Lung (tissue), 12 donors: ENCODE results near the gene YWHAG. TPM values are rescaled to one million over a fixed set of nuclear protein-coding genes. Genes with fewer than 3 reads are reported as not detected.
"Not testable (repeated sequence)": the region's sequence is repeated elsewhere in the genome, so short reads cannot be mapped to it uniquely, and the experiment has no call there.

Experiments
- ATAC-seq: fragments of 200-7000 bp; cut with Tn5 transposase; one replicate; pipeline ENCODE4 v1.9.1; 2020; ENCODE audit warnings: moderate number of reproducible peaks; ENCODE audit not compliant: insufficient read depth, low FRiP score
- DNase-seq, 3 donors: peaks; one replicate each; pipeline ENCODE4 v3.0.0-alpha.2; 2013 to 2017
- H3K27ac ChIP-seq, 2 donors: one replicate each; pipeline ENCODE4 v1.5.1; 2013; ENCODE audit warnings: mild to moderate bottlenecking in 2 of 2, moderate library complexity in 2 of 2, control low read depth in 1 of 2, inconsistent platforms in 1 of 2, low read depth in 1 of 2, low read length in 1 of 2
- H3K27me3 ChIP-seq, 3 donors: one replicate each; pipeline ENCODE4 v1.5.1; 2013; ENCODE audit warnings: low read length in 2 of 3; ENCODE audit not compliant: control insufficient read depth in 3 of 3, insufficient read depth in 3 of 3
- H3K36me3 ChIP-seq, 4 donors: one replicate each; pipeline ENCODE4 v1.5.1; 2013; ENCODE audit warnings: low read length in 4 of 4, mild to moderate bottlenecking in 1 of 4, moderate library complexity in 1 of 4; ENCODE audit not compliant: control insufficient read depth in 4 of 4, insufficient read depth in 4 of 4
- H3K4me1 ChIP-seq, 5 donors: one replicate each; pipeline ENCODE4 v1.5.1; 2013; ENCODE audit warnings: low read length in 5 of 5, mild to moderate bottlenecking in 2 of 5, moderate library complexity in 1 of 5; ENCODE audit not compliant: control insufficient read depth in 5 of 5, insufficient read depth in 5 of 5
- H3K4me3 ChIP-seq: one replicate; pipeline ENCODE4 v1.5.1; 2013; ENCODE audit warnings: mild to moderate bottlenecking, control low read depth, moderate library complexity
- H3K9ac ChIP-seq, 2 donors: one replicate each; pipeline ENCODE4 v1.5.1; 2013; ENCODE audit warnings: low read length in 2 of 2, control low read depth in 1 of 2; ENCODE audit not compliant: insufficient read depth in 1 of 2
- H3K9me3 ChIP-seq, 4 donors: one replicate each; pipeline ENCODE4 v1.5.1; 2013; ENCODE audit warnings: low read length in 3 of 4, mild to moderate bottlenecking in 1 of 4, moderate library complexity in 1 of 4; ENCODE audit not compliant: control insufficient read depth in 4 of 4, insufficient read depth in 3 of 4
- WGBS, 2 donors: extraction: QIAGEN DNeasy Blood & Tissue Kit; methylation state at CpG; one replicate each; pipeline ENCODE4 v1.1.7; 2013; 5-methylcytosine and 5-hydroxymethylcytosine counted together
- polyA plus RNA-seq, 2 donors: library from polyadenylated mRNA; stranded (reverse); fragments of 200-250 nt; gene quantifications; one replicate each; pipeline ENCODE4 v1.2.1, GENCODE V29; 2013
- total RNA-seq, 2 donors: library from RNA; depleted of rRNA in 1 of 2; stranded (reverse); fragments of >200 nt in 1 of 2; gene quantifications; one replicate each; pipeline ENCODE4 v1.2.1, GENCODE V29; 2014 to 2021
- TF ChIP-seq, protein P1 (sequence below): IDR thresholded peaks from 2 replicates; pipeline ENCODE4 v1.5.1; 2012; ENCODE audit warnings: mild to moderate bottlenecking; ENCODE audit errors: control extremely low read depth, extremely low read depth
- donor health status: control.
- donor health status: control.
- donor health status: Bipolar disorder and iron deficiency.
- donor health status: healthy.
- donor health status: DM: yes; HTN: yes; CAD: no.

YWHAG gene
- total and polyA plus RNA-seq, 4 donors: 34.3 to 123 (median 82.9) TPM

DNA sequence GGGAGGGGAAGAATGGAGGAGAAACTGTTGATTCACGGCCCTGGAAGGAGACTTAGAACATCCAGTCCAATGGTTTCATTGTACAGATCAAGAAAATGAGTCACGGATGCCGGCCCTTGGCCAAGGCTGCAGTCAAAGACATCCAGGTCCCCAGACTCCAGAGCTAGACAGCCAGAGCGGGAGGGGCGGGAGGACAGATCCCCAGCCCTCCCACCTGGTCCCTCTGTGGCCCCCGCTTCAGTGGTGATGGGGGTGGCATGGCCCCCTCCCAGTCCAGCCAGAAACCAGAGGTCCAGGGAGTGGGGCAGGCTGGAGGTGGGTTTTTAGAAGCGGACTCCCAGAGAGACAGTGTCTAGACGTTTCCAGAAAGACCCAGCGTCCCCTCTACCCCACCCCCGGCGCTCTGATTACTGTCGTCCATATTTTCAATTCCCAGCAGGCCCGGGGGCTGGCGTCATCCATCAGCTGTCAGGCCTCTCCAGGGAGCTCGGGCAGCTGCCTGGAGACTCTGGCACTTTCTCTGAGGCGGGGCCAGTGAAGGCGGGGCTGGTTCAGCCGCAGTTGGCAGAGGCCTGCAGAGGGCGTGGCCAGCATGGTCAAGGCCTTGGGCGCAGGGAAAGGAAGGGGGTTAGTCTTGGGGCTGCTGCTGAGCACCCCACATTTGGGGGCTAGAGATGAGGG, 64.3 kb downstream of the YWHAG start:
- peak; percentile 84 for ATAC-seq
- no peak overlapping the region for H3K9ac ChIP-seq
- peak; percentile 97 to 98 (median 97) for DNase-seq
- H3K27me3 ChIP-seq: no peaks in the 10 kb centered on the region
- no peaks in the 10 kb centered on the region for H3K9me3 ChIP-seq
- no peak overlapping the region for H3K4me3 ChIP-seq
- H3K36me3 ChIP-seq: no peaks in the 10 kb centered on the region
- H3K4me1 ChIP-seq: peaks cover 0 to 23% (median 8%) of the 10 kb centered on the region in 5 donors
- H3K27ac ChIP-seq: peak overlapping the region; percentile 82 to 94
- TF ChIP-seq, protein P1, sequence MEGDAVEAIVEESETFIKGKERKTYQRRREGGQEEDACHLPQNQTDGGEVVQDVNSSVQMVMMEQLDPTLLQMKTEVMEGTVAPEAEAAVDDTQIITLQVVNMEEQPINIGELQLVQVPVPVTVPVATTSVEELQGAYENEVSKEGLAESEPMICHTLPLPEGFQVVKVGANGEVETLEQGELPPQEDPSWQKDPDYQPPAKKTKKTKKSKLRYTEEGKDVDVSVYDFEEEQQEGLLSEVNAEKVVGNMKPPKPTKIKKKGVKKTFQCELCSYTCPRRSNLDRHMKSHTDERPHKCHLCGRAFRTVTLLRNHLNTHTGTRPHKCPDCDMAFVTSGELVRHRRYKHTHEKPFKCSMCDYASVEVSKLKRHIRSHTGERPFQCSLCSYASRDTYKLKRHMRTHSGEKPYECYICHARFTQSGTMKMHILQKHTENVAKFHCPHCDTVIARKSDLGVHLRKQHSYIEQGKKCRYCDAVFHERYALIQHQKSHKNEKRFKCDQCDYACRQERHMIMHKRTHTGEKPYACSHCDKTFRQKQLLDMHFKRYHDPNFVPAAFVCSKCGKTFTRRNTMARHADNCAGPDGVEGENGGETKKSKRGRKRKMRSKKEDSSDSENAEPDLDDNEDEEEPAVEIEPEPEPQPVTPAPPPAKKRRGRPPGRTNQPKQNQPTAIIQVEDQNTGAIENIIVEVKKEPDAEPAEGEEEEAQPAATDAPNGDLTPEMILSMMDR: no peak
- 31 to 36% methylated on average over 20 of the region's 20 CpGs for WGBS, 2 donors

DNA sequence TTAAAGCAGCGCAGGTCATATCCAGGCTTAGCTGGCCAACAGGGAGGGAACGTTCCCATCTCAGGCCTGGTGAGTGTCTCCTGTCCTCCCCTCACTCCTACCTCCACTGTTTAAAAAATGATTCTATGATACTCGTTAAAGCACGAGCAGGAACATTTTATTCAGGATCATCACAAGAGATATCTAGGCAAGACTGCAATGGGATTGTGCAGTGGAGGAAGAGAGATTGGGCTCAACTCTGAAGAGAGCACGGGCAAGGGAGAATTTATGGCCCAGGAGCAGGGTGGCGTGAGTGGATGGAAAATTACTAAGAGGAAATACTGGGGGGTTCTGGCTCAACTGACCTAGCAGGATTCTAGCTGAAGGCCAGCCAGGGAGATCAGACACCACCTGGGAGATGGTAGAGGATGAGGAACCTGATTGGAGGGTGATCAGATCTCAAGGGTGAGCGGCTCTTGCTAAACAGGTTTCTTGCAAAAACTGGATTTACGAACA, 65.3 kb downstream of the YWHAG start:
- DNase-seq: no peak
- H3K36me3 ChIP-seq: no peaks in the 10 kb centered on the region
- WGBS, 2 donors: 72 to 87% methylated on average over 8 of the region's 8 CpGs
- H3K9me3 ChIP-seq: no peaks in the 10 kb centered on the region
- no peak overlapping the region for H3K4me3 ChIP-seq
- ATAC-seq: no peak
- peaks cover 0 to 23% (median 8%) of the 10 kb centered on the region in 5 donors for H3K4me1 ChIP-seq
- no peaks in the 10 kb centered on the region for H3K27me3 ChIP-seq
- peak overlapping the region; percentile 82 to 94 for H3K27ac ChIP-seq
- TF ChIP-seq, protein P1: no peak
- no peak overlapping the region for H3K9ac ChIP-seq

DNA sequence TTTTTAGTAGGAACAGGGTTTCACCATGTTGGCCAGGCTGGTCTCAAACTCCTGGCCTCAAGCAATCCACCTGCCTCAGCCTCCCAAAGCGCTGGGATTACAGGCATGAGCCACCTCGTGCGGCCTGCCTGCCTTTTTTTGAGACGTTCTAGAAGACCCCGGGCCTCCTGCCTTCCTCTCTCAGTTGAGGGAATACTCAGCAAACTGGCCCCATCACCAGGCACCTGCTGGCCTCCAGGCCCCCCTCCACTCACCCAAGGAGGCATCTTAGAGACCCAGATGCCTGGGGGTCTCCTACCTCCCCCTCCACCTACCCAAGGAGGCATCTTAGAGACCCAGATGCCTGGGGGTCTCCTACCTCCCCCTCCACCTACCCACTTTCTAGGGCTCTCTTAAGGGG, 65.9 kb downstream of the YWHAG start:
- not testable (repeated sequence) for H3K27me3 ChIP-seq, ATAC-seq, DNase-seq, H3K9ac ChIP-seq, H3K36me3 ChIP-seq, H3K4me3 ChIP-seq, H3K9me3 ChIP-seq
- Histone ChIP-seq H3K4me1 (peaks cover 0 to 23% (median 8%) of the 10 kb centered on the region in 5 donors), H3K27ac (peak overlapping the region in 1 of 2 donors; percentile 94)
- 85 to 87% methylated on average over 5 of the region's 5 CpGs for WGBS, 2 donors

DNA sequence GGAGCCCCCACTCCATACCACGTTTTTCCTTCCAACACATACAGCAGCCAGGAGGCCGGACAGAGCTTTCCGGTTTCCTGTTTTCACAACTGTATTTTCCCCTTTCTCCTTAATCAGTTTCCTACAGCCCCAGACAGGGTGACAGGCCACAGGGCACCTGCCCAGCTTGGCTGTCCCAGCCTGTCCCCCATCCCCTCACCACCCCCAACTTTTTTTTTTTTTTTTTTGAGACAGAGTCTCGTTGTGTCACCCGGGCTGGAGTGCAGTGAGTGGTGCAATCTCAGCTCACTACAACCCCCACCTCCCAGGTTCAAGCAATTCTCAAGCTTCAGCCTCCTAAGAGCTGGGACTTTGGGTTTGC, 66.6 kb downstream of the YWHAG start:
- WGBS, 2 donors: 0 to 2% methylated on average over 5 of the region's 5 CpGs
- TF ChIP-seq, protein P1: no peak
- Histone ChIP-seq H3K27ac (peak overlapping the region; percentile 87 to 98), H3K4me1 (peaks cover 0 to 19% (median 8%) of the 10 kb centered on the region in 5 donors), H3K9ac (peak overlapping the region in 1 of 2 donors; percentile 40), H3K9me3 (no peaks in the 10 kb centered on the region), H3K27me3 (no peaks in the 10 kb centered on the region), H3K4me3 (peak overlapping the region; percentile 4), H3K36me3 (no peaks in the 10 kb centered on the region)
- ATAC-seq: no peak
- peak in 1 of 3 donors; percentile 71 for DNase-seq
